Measurements from ENCODE around the gene NCOA6.

DNA sequence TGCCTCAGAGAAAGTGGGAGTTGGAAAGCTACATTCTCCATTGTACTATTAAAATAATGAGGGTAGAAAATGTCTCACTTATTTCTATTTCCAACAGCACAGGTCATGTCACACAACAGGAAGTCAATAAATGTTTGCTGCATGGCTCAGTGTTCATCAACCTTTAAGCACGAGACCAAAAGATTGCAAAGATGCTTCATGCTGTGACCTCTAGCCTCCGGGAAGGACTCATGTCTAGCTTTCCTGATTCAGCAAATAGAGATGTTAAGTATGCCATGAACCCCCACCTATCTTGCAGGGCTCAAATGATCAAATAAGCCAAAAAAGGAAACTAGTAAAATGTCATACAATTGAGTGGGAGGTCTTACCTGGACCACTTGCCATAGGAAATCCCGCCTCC is 57.4 kb downstream of the NCOA6 start:
- TF ChIP-seq POLR2A (IDR thresholded peaks at IDR 0.05): no peak
- TF ChIP-seq, protein P1, sequence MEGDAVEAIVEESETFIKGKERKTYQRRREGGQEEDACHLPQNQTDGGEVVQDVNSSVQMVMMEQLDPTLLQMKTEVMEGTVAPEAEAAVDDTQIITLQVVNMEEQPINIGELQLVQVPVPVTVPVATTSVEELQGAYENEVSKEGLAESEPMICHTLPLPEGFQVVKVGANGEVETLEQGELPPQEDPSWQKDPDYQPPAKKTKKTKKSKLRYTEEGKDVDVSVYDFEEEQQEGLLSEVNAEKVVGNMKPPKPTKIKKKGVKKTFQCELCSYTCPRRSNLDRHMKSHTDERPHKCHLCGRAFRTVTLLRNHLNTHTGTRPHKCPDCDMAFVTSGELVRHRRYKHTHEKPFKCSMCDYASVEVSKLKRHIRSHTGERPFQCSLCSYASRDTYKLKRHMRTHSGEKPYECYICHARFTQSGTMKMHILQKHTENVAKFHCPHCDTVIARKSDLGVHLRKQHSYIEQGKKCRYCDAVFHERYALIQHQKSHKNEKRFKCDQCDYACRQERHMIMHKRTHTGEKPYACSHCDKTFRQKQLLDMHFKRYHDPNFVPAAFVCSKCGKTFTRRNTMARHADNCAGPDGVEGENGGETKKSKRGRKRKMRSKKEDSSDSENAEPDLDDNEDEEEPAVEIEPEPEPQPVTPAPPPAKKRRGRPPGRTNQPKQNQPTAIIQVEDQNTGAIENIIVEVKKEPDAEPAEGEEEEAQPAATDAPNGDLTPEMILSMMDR (IDR thresholded peaks at IDR 0.05): no peak

Data from tibial nerve (tissue), 3 donors.